Kidney (tissue), 14 donors: ENCODE data around the gene JAKMIP1. TPM values are rescaled to one million over a fixed set of nuclear protein-coding genes. Genes with fewer than 3 reads are reported as not detected.

Experiments
- DNase-seq, 5 donors: peaks; one replicate each; pipeline ENCODE4 v3.0.0-alpha.2; 2013 to 2020
- FAIRE-seq: peaks from 2 replicates; lab custom pipeline; 2012; peaks lifted over from hg19 to GRCh38; lab: Jason Lieb, UNC
- H3K27ac ChIP-seq, 2 donors: one replicate each; pipeline ENCODE4 v1.7.0; 2013; ENCODE audit warnings: low read depth in 2 of 2, low read length in 2 of 2, inconsistent platforms in 1 of 2
- H3K27me3 ChIP-seq: one replicate; pipeline ENCODE4 v1.7.1; 2013; ENCODE audit warnings: low read length, inconsistent platforms; ENCODE audit not compliant: control insufficient read depth, insufficient read depth
- H3K36me3 ChIP-seq, 3 donors: one replicate each; pipeline versions ENCODE4 v1.7.0 to v1.7.1; 2013; ENCODE audit warnings: low read length in 3 of 3, control low read depth in 1 of 3, inconsistent platforms in 1 of 3; ENCODE audit not compliant: insufficient read depth in 3 of 3, control insufficient read depth in 2 of 3
- H3K4me1 ChIP-seq, 3 donors: one replicate each; pipeline versions ENCODE4 v1.7.0 to v1.7.1; 2013; ENCODE audit warnings: low read length in 3 of 3, inconsistent platforms in 1 of 3, low read depth in 1 of 3; ENCODE audit not compliant: control insufficient read depth in 2 of 3, insufficient read depth in 2 of 3
- H3K4me3 ChIP-seq, 3 donors: one replicate each; pipeline versions ENCODE4 v1.7.0 to v1.8.1; 2013; ENCODE audit warnings: low read length in 3 of 3, control low read depth in 1 of 3, inconsistent platforms in 1 of 3
- H3K9ac ChIP-seq, 3 donors: one replicate each; pipeline versions ENCODE4 v1.7.0 to v1.7.1; 2013; ENCODE audit warnings: low read length in 3 of 3, control low read depth in 1 of 3, inconsistent platforms in 1 of 3
- H3K9me3 ChIP-seq, 3 donors: one replicate each; pipeline versions ENCODE4 v1.7.0 to v1.7.1; 2013; ENCODE audit warnings: low read length in 3 of 3, control low read depth in 1 of 3, inconsistent platforms in 1 of 3; ENCODE audit not compliant: control insufficient read depth in 2 of 3, insufficient read depth in 1 of 3
- intact Hi-C: fragments of 100-400 bp; cut with DNase I; formaldehyde crosslinking; loops from one replicate; pipeline ENCODE4 v1.11.1; 2022
- polyA plus RNA-seq: library from polyadenylated mRNA; stranded (reverse); fragments of 350-450 nt; fragmentation: Illumina TruSeq; extraction: RNeasy Lipid Tissue Mini Kit (QIAGEN cat#74804); gene quantifications from one replicate; pipeline ENCODE4 v1.2.3, GENCODE V29; 2014; ENCODE audit warnings: low read depth, low replicate concordance; ENCODE audit not compliant: insufficient read depth
- total RNA-seq: library from RNA; stranded (reverse); fragmentation: NEBNext Ultra II Directional; extraction: Animal tissue kit (Norgen Biotek cat#: 25700); gene quantifications from one replicate; pipeline ENCODE4 v1.2.1, GENCODE V29; 2021
- TF ChIP-seq, protein P1 (sequence below): IDR thresholded peaks from 3 replicates; pipeline ENCODE4 v1.5.1; 2012; ENCODE audit warnings: mild to moderate bottlenecking, moderate library complexity, borderline replicate concordance; ENCODE audit not compliant: insufficient read depth; ENCODE audit errors: extremely low read depth
- donor health status: control.
- donor health status: control.
- donor health status: control.
- donor health status: control.
- donor health status: control.
- donor health status: DM: yes; HTN: yes; CAD: no.
- donor health status: Normal renal cell carcinoma (clear cell type).

The JAKMIP1 gene
- total and polyA plus RNA-seq, 2 donors from 2014 or later, result 0.69 TPM; not detected in 1

DNA sequence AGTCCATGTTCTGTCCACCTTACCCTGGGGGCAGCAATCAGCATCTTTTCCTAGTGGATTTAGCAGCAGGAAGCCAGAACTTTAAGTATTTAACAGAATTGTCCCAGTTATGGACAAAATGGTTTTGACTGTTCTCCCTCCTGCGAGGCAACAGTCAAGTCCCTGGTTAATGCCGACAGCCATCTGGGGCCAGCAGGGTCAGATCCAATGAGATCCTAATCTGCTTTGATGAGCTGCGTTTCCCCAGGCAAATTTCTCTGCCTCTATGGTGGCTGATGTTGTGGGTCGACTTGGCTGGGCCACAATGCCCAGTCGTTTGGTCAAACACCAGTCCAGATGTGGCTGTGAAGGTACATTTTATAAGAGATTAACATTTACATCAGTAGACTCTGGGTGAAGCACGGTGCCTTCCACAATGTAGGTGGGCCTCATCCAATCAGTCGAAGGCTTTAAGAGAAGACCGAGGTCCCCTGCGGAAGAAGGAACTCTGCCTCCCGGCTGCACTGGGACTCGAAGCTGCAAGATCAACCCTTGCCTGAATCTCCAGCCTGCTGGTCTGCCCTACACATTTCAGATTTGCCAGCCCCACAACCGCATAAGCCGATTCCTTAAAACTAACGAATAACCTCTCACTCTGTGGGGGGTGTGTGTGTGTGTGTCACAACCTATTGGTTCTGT lies 93.1 kb downstream of the JAKMIP1 start:
- no peak overlapping the region for H3K9ac ChIP-seq
- no peak overlapping the region for H3K4me3 ChIP-seq
- no peaks in the 10 kb centered on the region for H3K36me3 ChIP-seq
- TF ChIP-seq, protein P1, sequence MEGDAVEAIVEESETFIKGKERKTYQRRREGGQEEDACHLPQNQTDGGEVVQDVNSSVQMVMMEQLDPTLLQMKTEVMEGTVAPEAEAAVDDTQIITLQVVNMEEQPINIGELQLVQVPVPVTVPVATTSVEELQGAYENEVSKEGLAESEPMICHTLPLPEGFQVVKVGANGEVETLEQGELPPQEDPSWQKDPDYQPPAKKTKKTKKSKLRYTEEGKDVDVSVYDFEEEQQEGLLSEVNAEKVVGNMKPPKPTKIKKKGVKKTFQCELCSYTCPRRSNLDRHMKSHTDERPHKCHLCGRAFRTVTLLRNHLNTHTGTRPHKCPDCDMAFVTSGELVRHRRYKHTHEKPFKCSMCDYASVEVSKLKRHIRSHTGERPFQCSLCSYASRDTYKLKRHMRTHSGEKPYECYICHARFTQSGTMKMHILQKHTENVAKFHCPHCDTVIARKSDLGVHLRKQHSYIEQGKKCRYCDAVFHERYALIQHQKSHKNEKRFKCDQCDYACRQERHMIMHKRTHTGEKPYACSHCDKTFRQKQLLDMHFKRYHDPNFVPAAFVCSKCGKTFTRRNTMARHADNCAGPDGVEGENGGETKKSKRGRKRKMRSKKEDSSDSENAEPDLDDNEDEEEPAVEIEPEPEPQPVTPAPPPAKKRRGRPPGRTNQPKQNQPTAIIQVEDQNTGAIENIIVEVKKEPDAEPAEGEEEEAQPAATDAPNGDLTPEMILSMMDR, result no peak
- H3K4me1 ChIP-seq, result no peaks in the 10 kb centered on the region
- peaks cover 0 to 2% (median 0%) of the 10 kb centered on the region in 3 donors for H3K9me3 ChIP-seq
- intact Hi-C loops, result no loop called here
- DNase-seq, result peak in 1 of 5 donors; percentile 15
- FAIRE-seq, result no peak
- no peak overlapping the region for H3K27ac ChIP-seq
- H3K27me3 ChIP-seq, result peaks cover 2% of the 10 kb centered on the region

DNA sequence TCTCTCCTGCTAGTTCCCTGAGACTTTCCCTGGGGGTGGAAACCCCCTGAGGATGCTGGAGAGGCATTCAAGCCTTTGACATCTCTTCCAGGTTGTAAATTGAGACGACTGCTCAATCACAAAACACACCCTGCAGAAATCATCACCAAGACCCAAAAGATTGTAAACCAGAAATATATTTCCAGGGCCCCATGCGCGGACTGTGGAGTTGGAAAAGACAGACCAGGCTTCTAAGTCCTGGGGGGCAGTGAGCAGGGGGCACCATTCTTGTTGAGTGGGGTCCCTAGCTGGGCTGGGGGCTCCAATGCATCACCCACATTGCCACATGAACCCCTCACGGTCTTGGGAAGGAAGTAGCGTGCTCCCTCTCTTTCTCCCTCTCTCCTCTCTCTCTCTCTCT lies 94.2 kb downstream of the JAKMIP1 start:
- DNase-seq, result no peak
- Histone ChIP-seq H3K9ac (no peak overlapping the region), H3K27ac (no peak overlapping the region), H3K4me3 (no peak overlapping the region), H3K36me3 (no peaks in the 10 kb centered on the region), H3K4me1 (no peaks in the 10 kb centered on the region), H3K9me3 (peaks cover 0 to 3% (median 0%) of the 10 kb centered on the region in 3 donors), H3K27me3 (peaks cover 2% of the 10 kb centered on the region)
- TF ChIP-seq, protein P1, result no peak
- FAIRE-seq, result no peak
- intact Hi-C loops, result no loop called here

DNA sequence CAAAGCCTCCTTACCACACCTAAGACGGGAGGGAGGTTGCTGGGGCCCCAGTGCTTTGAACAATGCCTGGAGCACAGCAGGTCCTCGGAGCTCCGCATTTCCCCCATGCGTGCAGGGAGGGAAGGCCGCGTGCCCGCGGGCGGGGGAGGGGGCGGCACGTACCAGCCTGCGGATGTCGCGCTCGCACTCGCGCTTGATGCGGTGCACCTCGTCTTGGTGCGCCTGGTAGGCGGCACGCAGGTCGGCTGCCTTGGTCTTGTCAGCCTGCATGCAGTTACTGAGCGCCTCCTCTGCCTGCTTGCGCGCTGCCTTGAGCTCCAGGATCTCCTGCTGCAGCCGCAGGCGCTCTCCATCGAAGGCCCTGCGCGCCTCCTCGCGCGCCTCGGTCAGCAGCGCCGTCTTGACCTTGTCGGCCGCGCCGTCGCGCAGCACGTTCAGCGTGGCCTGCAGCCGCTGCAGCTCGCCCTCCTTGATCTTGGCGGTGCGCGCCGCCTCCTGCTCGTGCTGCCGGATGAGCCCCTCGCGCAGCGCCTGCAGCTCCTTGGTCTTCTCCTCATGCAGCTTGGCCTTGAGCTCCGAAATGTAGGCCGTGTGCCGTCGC lies 94.9 kb downstream of the JAKMIP1 start:
- H3K36me3 ChIP-seq, result no peaks in the 10 kb centered on the region
- H3K9ac ChIP-seq, result no peak overlapping the region
- no peak overlapping the region for H3K4me3 ChIP-seq
- FAIRE-seq (no peak), DNase-seq (peak in 3 of 5 donors; percentile 25 to 40 (median 26))
- peaks cover 2% of the 10 kb centered on the region for H3K27me3 ChIP-seq
- H3K4me1 ChIP-seq, result no peaks in the 10 kb centered on the region
- TF ChIP-seq, protein P1, result no peak
- peaks cover 0 to 3% (median 0%) of the 10 kb centered on the region in 3 donors for H3K9me3 ChIP-seq
- intact Hi-C loops, result no loop called here
- no peak overlapping the region for H3K27ac ChIP-seq
